ENCODE data around the gene SCART1. TPM values are rescaled to one million over a fixed set of nuclear protein-coding genes. Genes with fewer than 3 reads are reported as not detected.

SCART1 gene
- total and polyA plus RNA-seq, 2 donors (not counting 3 experiments of a cell fraction or from before 2014, with no cell fraction given), result 0.90 to 1.0 TPM

DNA sequence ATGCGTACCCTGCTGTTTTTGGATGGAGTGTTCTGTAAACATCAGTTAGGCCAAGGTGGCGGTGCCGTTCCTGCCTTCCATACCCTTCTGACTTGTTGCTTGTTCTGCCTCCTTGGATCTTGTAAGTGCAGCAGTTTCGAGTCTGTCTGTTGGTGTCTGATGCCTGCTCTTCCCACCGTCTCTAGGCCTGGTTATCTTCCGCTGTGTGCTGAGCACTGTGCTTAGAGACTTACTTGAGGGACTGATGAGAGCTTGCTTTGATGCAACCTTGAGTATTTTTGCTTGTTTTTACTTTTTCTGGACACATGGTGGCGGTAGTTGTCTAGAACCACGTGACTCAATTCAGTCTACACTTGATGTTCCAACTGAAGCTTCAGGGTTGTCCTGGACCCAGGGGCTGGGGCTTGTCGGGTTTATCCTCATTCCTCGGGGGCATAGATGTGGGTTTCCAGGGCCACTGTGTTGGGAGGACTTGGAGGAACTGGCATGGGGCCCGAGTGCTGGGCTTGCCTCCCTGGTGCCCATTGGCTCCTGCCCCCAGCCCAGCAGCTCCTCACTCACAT is 15.0 kb upstream of the SCART1 start:
- dilution Hi-C loops (cut with MboI; ENCODE audit: extremely low pct_ligation_motif_present, low sequenced_read_pairs) (no loop called here), intact Hi-C loops (cut with micrococcal nuclease) (loop anchor here (5.0 kb wide), 2 partner anchors 59 to 111 kb away; no protein-coding TSS in a partner anchor)
- Histone ChIP-seq H3K36me3 (ENCODE audit: control insufficient read depth in 2 of 2, extremely low read depth in 1 of 2, insufficient read depth in 2 of 2, low read length in 2 of 2) (no peaks in the 10 kb centered on the region), H3K79me2 (ENCODE audit: control insufficient read depth, insufficient read depth, low read length) (no peaks in the 10 kb centered on the region), H3K4me1 (ENCODE audit: control insufficient read depth, extremely low read depth, insufficient read depth, low read length) (no peaks in the 10 kb centered on the region), H3K4me3 (replicated peaks in 1 of 3; ENCODE audit: insufficient read depth in 1 of 3, low read depth in 1 of 3, low read length in 3 of 3) (no peak overlapping the region), H3K27ac (ENCODE audit: insufficient read depth, low read depth, low read length) (no peak overlapping the region), H2AFZ (ENCODE audit: low read depth, low read length) (no peak overlapping the region), H4K20me1 (replicated peaks; ENCODE audit: control insufficient read depth, extremely low read depth, insufficient read depth, low read length) (no peaks in the 10 kb centered on the region), H3K4me2 (ENCODE audit: insufficient read depth, low read length) (no peak overlapping the region), H3K9me3 (replicated peaks; ENCODE audit: control insufficient read depth, insufficient read depth, low read length) (no peaks in the 10 kb centered on the region), H3K9ac (replicated peaks; ENCODE audit: extremely low read depth, insufficient read depth, low read length) (no peak overlapping the region), H3K9me1 (replicated peaks; ENCODE audit: control insufficient read depth, extremely low read depth, insufficient read depth, low read length) (no peaks in the 10 kb centered on the region), H3K27me3 (ENCODE audit: control insufficient read depth in 2 of 2, insufficient read depth in 2 of 2, low read length in 2 of 2) (no peaks in the 10 kb centered on the region)
- DNase-seq (ENCODE audit: low read depth, low spot score) (peak; percentile 19), FAIRE-seq (peak; percentile 83)
- POLR2A ChIA-PET, result no interaction called here
- CTCF ChIA-PET, result interaction anchor here (0.7 to 2.3 kb wide), 10 partner anchors 10 to 109 kb away, joined by 3 to 8 read pairs (median 3); no protein-coding TSS in a partner anchor
- no TSS peak for BruUV-seq (replicated peaks)
- TF ChIP-seq MYC (IDR thresholded peaks at IDR 0.05; ENCODE audit: low read depth, low read length) (no peak), GATA2 (IDR thresholded peaks at IDR 0.05; ENCODE audit: insufficient read depth, insufficient read length, low read depth, low read length) (no peak), EZH2 (IDR thresholded peaks at IDR 0.05; ENCODE audit: borderline replicate concordance, low read depth, low read length, severe bottlenecking) (no peak), JUN (IDR thresholded peaks at IDR 0.05; ENCODE audit: borderline replicate concordance, insufficient read depth, insufficient read length, low read depth) (no peak), POLR2A (IDR thresholded peaks at IDR 0.05; ENCODE audit: low read depth, low read length) (no peak), FOS (IDR thresholded peaks at IDR 0.05; ENCODE audit: borderline replicate concordance, insufficient read depth, low read length) (no peak), POLR2AphosphoS5 (IDR thresholded peaks at IDR 0.05; ENCODE audit: insufficient read depth, low read depth, low read length) (no peak), CTCF (IDR thresholded peaks at IDR 0.05; ENCODE audit: extremely low read depth in 1 of 2, insufficient read depth in 1 of 2, low read depth in 1 of 2, low read length in 2 of 2) (peak; percentile 13 to 15)
- TF ChIP-seq, protein P1, sequence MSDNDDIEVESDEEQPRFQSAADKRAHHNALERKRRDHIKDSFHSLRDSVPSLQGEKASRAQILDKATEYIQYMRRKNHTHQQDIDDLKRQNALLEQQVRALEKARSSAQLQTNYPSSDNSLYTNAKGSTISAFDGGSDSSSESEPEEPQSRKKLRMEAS (IDR thresholded peaks at IDR 0.05; ENCODE audit: insufficient read depth, insufficient read length), result peak; percentile 48
